Karpas-422 (cell line): Measurements from ENCODE around the gene SLC25A45. TPM values are rescaled to one million over a fixed set of nuclear protein-coding genes. Genes with fewer than 3 reads are reported as not detected.

Experiments used
- DNase-seq: peaks from one replicate; pipeline ENCODE4 v3.0.0-alpha.2; 2015
- H2AFZ ChIP-seq: fragments of 200-600 bp; sonication (generic); 2 replicates; pipeline ENCODE4 v1.6.1; 2014; ENCODE audit warnings: antibody characterized with exemption, low read length, mixed read lengths
- H3K27ac ChIP-seq: fragments of 200-600 bp; sonication (generic); 2 replicates; pipeline ENCODE4 v1.5.1; 2014; ENCODE audit warnings: mild to moderate bottlenecking, low read length, moderate library complexity
- H3K27me3 ChIP-seq: fragments of 200-600 bp; sonication (generic); 2 replicates; pipeline ENCODE4 v1.6.1; 2014; ENCODE audit warnings: low read length, mixed read lengths
- H3K36me3 ChIP-seq: fragments of 200-600 bp; sonication (generic); 2 replicates; pipeline ENCODE4 v1.6.1; 2014; ENCODE audit warnings: low read length, mixed read lengths; ENCODE audit not compliant: insufficient read depth
- H3K4me1 ChIP-seq: fragments of 200-600 bp; sonication (generic); 2 replicates; pipeline ENCODE4 v1.6.1; 2014; ENCODE audit warnings: mild to moderate bottlenecking, low read length, mixed read lengths
- H3K4me2 ChIP-seq: fragments of 200-600 bp; sonication (generic); 2 replicates; pipeline ENCODE4 v1.6.1; 2014; ENCODE audit warnings: low read length, low read depth, mild to moderate bottlenecking; ENCODE audit not compliant: poor library complexity, severe bottlenecking
- H3K4me3 ChIP-seq: fragments of 200-600 bp; sonication (generic); 2 replicates; pipeline ENCODE4 v1.5.1; 2014; ENCODE audit warnings: mild to moderate bottlenecking, antibody characterized with exemption, low read length, mixed read lengths
- H3K79me2 ChIP-seq: fragments of 200-600 bp; sonication (generic); 2 replicates; pipeline ENCODE4 v1.6.1; 2014; ENCODE audit warnings: mild to moderate bottlenecking, low read length, mixed read lengths
- H3K9ac ChIP-seq: fragments of 200-600 bp; sonication (generic); 2 replicates; pipeline ENCODE4 v1.6.0; 2014; ENCODE audit warnings: low read length
- H3K9me2 ChIP-seq: fragments of 200-600 bp; sonication (generic), shearing (Covaris generic); replicated peaks from 2 replicates; pipeline ENCODE4 v1.6.0; 2014; ENCODE audit warnings: mild to moderate bottlenecking, low read length, moderate library complexity; ENCODE audit not compliant: insufficient read depth
- H3K9me3 ChIP-seq: fragments of 300-700, 200-600 bp; sonication (generic); 2 replicates; pipeline ENCODE4 v1.6.1; 2014; ENCODE audit warnings: low read length, mixed read lengths
- H4K20me1 ChIP-seq: fragments of 200-600 bp; sonication (generic); 2 replicates; pipeline ENCODE4 v1.6.1; 2014; ENCODE audit warnings: mild to moderate bottlenecking, antibody characterized with exemption, low read length, low read depth; ENCODE audit not compliant: insufficient read depth
- total RNA-seq: library from RNA; depleted of rRNA; stranded (reverse); fragments of >200 nt; shearing (Covaris generic); gene quantifications from 2 replicates; pipeline ENCODE4 v1.2.3, GENCODE V29; 2014; ENCODE audit warnings: low replicate concordance

SLC25A45 gene
- total RNA-seq, 1 experiment from 2014 or later, result 9.7 TPM

DNA sequence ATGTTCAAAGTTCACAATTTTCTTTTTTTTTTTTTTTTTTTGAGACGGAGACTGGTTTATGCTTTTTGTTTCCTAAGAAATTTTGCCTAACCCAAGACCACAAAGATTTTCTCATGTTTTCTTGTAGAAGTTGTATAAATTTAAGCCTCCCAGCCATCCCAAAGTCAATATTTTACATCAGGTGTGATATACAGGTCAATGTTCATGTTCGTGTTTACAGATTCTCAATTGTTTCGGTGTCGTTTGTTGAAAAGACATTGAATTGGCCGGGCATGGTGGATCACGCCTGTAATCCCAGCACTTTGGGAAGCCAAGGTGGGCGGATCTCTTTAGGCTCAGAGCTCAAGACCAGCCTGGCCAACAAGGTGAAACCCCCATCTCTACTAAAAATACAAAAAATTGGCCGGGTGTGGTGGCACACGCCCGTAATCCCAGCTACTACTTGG lies 19.4 kb upstream of the SLC25A45 start:
- DNase-seq, result no peak
- Histone ChIP-seq H3K79me2 (no peaks in the 10 kb centered on the region), H3K27me3 (no peaks in the 10 kb centered on the region), H3K9me2 (no peaks in the 10 kb centered on the region), H3K36me3 (peaks cover 11% of the 10 kb centered on the region; the same call in 1 of the 2 replicates), H3K9me3 (no peaks in the 10 kb centered on the region), H3K4me2 (no peak overlapping the region), H3K4me1 (peaks cover 33% of the 10 kb centered on the region), H3K4me3 (no peak overlapping the region), H4K20me1 (no peaks in the 10 kb centered on the region), H3K9ac (no peak overlapping the region), H2AFZ (no peak overlapping the region), H3K27ac (peak overlapping the region; percentile 95)

DNA sequence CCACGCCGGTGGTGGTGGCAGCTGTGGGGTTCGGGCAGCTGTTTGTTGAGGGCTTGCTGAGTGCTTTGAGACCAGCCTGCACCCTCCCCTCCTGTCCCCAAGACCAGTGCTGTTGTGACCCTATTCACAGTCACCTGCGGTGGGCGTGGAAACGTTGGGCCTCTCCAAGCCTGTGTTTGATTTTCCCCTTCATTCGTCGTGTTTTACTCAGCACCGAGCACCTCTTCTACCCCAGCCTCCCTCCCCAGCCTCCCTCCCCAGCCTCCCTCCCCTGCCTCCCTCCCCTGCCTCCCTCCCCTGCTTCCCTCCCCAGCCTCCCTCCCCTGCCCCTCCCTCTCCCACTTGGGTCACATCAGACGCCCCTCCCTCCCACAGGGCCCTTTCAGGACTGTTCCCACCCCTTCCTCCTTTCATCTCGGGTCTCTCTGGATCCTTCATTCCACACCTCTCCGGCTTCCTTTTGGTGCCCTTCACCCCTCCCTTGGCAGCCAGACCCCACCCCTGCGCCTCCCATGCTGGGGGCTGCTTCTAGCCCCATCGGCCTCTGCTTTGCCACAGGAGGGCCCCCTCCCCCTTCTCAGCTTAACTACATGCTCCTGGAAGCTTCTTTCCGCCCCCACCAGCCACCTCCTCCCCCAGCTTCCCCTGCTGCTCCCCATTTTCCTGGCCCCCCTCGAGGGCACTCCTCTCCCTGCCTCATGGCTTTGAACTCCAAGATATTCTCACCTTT lies 18.8 kb upstream of the SLC25A45 start:
- no peak overlapping the region for H3K4me2 ChIP-seq
- H4K20me1 ChIP-seq, result no peaks in the 10 kb centered on the region
- H3K79me2 ChIP-seq, result no peaks in the 10 kb centered on the region
- H3K27ac ChIP-seq, result peak overlapping the region; percentile 49
- H3K4me1 ChIP-seq, result peaks cover 33% of the 10 kb centered on the region
- no peak for DNase-seq
- no peak overlapping the region for H3K9ac ChIP-seq
- H3K9me3 ChIP-seq, result no peaks in the 10 kb centered on the region
- H3K4me3 ChIP-seq, result no peak overlapping the region
- no peak overlapping the region for H2AFZ ChIP-seq
- H3K27me3 ChIP-seq, result no peaks in the 10 kb centered on the region
- H3K36me3 ChIP-seq, result peaks cover 11% of the 10 kb centered on the region; the same call in 1 of the 2 replicates
- H3K9me2 ChIP-seq, result no peaks in the 10 kb centered on the region

DNA sequence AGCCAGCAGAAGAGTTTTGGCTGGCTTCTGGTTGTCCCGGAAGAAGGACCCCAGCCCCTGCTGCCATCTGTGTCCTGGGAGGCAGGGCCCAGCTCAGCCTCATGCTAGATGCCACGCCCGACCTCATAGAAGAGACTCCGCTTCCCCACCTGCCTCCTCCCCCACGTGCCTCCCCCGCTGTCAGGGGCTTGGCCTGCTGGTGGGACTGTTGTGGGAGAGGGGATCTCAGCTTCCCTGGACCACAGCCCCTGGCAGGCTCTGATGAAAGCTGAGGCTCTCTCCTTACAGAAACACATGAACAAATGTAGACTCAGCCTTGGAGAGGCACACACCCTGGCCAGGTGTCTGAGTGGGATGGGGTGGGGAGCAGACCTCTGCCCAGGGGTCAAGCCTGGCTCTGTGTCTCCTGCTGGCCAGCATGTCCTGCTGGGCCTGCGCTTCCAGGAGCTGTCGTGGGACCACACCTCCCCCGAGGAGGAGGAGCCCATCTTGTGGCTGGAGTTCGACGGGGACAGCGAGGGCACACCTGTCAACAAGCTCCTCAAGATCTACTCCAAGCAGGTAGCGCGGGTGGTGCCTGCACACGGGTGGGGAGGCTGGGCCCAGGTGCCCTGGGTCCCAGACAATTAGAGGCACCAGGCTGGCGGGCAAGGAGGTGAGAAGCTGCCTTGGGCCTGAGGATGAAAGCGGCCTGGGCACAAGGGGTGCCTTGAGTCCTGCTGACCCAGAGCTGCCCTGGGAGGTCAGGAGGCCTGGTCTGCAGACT lies 18.0 kb upstream of the SLC25A45 start:
- H3K27ac ChIP-seq, result no peak overlapping the region
- no peaks in the 10 kb centered on the region for H3K79me2 ChIP-seq
- no peak overlapping the region for H3K4me2 ChIP-seq
- no peaks in the 10 kb centered on the region for H3K9me3 ChIP-seq
- no peaks in the 10 kb centered on the region for H4K20me1 ChIP-seq
- no peak for DNase-seq
- no peak overlapping the region for H2AFZ ChIP-seq
- no peaks in the 10 kb centered on the region for H3K9me2 ChIP-seq
- H3K36me3 ChIP-seq, result peaks cover 11% of the 10 kb centered on the region; the same call in 1 of the 2 replicates
- H3K4me1 ChIP-seq, result peaks cover 33% of the 10 kb centered on the region
- H3K27me3 ChIP-seq, result no peaks in the 10 kb centered on the region
- no peak overlapping the region for H3K9ac ChIP-seq
- H3K4me3 ChIP-seq, result no peak overlapping the region

DNA sequence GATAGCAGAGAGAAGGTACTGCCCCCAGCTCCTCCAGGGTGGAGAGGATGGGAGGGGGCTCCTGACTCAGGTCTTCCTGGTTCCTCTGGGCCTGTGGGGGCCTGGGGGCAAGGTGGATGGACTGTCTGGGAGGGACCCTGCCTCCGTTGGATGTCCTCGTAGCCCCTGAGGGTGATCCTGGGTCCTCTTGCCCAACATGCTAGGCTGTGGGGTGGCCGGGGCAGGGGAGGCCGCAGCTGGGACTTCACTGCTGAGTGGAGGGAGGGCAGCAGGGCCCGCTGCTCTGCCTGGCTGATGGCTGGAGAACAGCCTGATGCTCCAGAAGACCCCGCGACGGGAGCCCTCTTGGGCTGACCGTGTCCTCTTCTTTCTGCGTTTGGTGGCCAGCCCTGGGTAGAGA lies 17.4 kb upstream of the SLC25A45 start:
- H3K9ac ChIP-seq, result no peak overlapping the region
- DNase-seq, result no peak
- no peaks in the 10 kb centered on the region for H4K20me1 ChIP-seq
- no peak overlapping the region for H3K4me2 ChIP-seq
- no peak overlapping the region for H3K27ac ChIP-seq
- peaks cover 31% of the 10 kb centered on the region for H3K4me1 ChIP-seq
- no peaks in the 10 kb centered on the region for H3K27me3 ChIP-seq
- no peak overlapping the region for H3K4me3 ChIP-seq
- H3K9me3 ChIP-seq, result no peaks in the 10 kb centered on the region
- H3K9me2 ChIP-seq, result no peaks in the 10 kb centered on the region
- H3K79me2 ChIP-seq, result no peaks in the 10 kb centered on the region
- H2AFZ ChIP-seq, result no peak overlapping the region
- H3K36me3 ChIP-seq, result peaks cover 7% of the 10 kb centered on the region; the same call in 1 of the 2 replicates

DNA sequence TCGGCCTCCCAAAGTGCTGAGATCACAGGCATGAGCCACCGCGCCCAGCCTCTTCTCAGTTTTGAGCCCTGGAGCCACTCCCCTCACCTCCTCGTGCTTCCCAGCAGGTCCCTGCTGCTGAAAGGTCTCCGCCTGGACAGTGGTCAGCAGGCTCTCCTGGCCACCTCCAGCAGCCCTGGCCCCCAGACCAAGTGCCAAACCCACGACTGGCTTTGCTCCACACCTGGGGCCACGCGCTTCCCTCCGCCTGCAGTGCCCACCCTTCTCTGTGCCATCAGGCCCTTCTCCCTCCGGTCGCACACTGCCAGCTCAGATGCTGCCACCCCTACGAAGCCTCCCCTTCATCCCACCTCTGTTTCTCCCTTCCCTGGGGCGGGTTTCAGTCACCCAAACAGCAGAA lies 16.8 kb upstream of the SLC25A45 start:
- Histone ChIP-seq H3K4me3 (no peak overlapping the region), H3K9me3 (no peaks in the 10 kb centered on the region), H3K36me3 (peaks cover 3% of the 10 kb centered on the region; the same call in 1 of the 2 replicates), H3K79me2 (no peaks in the 10 kb centered on the region), H3K9me2 (no peaks in the 10 kb centered on the region), H2AFZ (no peak overlapping the region), H3K9ac (no peak overlapping the region), H3K4me1 (peaks cover 25% of the 10 kb centered on the region), H3K4me2 (no peak overlapping the region), H3K27me3 (no peaks in the 10 kb centered on the region), H3K27ac (no peak overlapping the region), H4K20me1 (no peaks in the 10 kb centered on the region)
- no peak for DNase-seq

DNA sequence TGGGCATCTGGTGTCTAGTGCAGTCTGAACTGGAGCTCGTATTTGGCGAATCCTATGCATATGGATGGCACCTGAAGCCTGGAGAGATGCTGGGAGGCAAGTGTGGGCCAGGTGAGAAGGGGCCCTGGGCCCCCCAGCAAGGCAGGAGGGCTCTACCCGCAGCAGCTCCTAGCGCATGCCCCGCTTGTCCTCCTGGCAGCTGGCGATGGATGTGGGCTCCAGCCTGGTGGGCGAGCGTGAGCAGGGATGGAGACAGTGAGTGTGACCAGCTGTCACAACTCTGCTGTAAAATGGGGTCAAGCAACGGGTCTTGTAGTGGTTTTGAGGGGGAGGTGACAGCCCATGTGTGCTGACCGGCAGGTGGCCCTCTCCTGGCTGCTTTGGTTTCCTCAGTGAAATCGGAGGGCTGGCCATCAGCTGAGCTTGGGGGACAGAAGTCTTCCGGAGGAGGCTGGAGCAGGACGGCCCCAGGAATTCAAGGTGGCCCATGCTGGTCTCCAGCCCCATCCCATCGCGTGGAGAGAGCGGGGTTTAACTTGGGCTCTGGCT lies 16.0 kb upstream of the SLC25A45 start:
- no peaks in the 10 kb centered on the region for H3K9me2 ChIP-seq
- peaks cover 3% of the 10 kb centered on the region; the same call in 1 of the 2 replicates for H3K36me3 ChIP-seq
- H3K9ac ChIP-seq, result no peak overlapping the region
- peaks cover 17% of the 10 kb centered on the region for H3K4me1 ChIP-seq
- no peak overlapping the region for H3K4me3 ChIP-seq
- no peaks in the 10 kb centered on the region for H3K27me3 ChIP-seq
- no peak overlapping the region for H2AFZ ChIP-seq
- no peak for DNase-seq
- no peaks in the 10 kb centered on the region for H4K20me1 ChIP-seq
- no peak overlapping the region for H3K4me2 ChIP-seq
- no peaks in the 10 kb centered on the region for H3K9me3 ChIP-seq
- no peaks in the 10 kb centered on the region for H3K79me2 ChIP-seq
- no peak overlapping the region for H3K27ac ChIP-seq

DNA sequence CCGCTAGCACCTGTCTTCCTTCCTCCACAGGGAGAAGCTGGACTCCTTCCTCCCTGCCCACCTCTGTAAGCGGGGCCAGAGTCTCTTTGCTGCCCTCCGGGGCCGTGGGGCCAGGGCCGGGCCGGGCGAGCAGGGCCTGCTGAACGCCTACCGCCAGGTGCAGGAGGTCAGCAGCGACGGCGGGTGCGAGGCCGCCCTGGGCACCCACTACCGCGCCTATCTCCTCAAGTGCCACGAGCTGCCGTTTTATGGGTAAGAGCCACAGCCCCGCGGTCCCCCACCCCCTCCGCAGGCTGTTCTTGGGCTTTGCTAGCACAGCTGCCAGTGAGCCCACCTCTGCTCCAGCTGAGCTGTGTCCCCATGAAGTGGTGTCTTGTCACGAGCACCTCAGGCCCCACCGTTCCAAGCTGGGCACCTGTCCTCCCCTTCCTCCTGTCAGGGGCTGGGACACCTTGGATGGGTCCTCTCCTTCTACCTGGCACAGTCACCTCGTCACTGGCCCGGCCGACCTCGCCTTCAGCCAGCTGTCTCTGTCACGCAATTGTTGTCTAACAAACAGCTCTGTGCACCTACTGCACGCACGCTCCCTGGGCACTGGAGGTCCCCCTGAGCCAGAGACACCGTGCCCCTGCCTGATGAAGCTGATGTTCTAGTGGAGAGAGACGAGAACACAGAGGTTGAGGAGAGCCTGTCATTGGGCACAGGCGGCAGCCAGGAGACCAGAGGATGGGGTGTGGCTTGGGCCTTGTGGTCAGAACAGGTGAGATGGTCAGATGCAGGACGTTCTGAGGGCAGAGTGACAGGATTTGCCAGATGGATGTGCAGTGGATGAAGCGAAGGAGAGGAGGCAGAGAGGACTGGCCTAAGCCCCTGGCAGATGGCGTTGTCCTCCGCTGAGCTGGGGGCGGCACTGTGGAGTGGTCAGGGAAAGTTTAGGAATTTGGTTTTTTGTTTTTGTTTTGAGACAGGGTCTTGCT lies 14.6 kb upstream of the SLC25A45 start:
- Histone ChIP-seq H3K4me1 (peaks cover 4% of the 10 kb centered on the region), H3K4me3 (no peak overlapping the region), H3K79me2 (no peaks in the 10 kb centered on the region), H3K36me3 (no peaks in the 10 kb centered on the region), H2AFZ (no peak overlapping the region), H3K9me2 (no peaks in the 10 kb centered on the region), H3K27ac (no peak overlapping the region), H3K9me3 (no peaks in the 10 kb centered on the region), H3K27me3 (no peaks in the 10 kb centered on the region), H3K9ac (no peak overlapping the region), H3K4me2 (no peak overlapping the region), H4K20me1 (no peaks in the 10 kb centered on the region)
- DNase-seq, result no peak
